ENCODE results near the gene GZMM. TPM values are rescaled to one million over a fixed set of nuclear protein-coding genes. Genes with fewer than 3 reads are reported as not detected.

Gene GZMM
- total RNA-seq, 1 donor from 2014 or later, result not detected

DNA sequence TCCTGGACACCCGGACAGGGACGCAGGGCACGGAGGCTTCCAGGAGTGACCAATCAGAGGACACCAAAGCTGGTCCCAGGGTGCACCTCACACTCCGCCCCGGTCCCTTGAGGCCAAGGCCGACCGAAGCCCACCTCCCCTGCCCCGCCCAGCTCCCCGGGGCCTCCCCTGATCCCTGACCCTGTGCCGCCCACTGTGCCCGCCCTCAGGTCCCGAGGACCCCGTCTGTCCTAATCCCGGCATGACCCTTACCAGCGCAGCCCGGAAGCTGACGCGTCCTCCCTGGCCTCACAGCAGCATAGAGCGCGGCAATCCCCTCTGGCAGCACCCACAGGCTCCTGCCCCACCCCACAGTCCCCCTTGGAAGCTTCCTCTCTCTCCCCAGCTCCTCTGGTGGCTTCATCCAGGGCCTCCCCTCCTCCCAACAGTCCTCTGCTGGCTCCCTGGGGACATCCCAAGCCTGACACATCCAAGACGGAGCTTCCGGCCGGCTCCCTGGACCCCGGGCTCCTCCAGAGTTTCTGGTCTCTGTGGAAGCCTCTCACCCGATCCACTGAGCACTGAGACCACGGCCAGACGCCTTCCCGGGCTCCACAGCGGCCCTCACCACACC is 19.7 kb upstream of the GZMM start:
- H3K4me3 Mint-ChIP-seq, result no peak overlapping the region
- H3K27ac Mint-ChIP-seq, result no peak overlapping the region
- no peak for DNase-seq (ENCODE audit: low spot score)
- H2AFZ ChIP-seq (replicated peaks), result no peak overlapping the region
- peaks cover 3% of the 10 kb centered on the region for H3K9me3 Mint-ChIP-seq
- H4K20me1 ChIP-seq (ENCODE audit: low read depth), result no peaks in the 10 kb centered on the region
- no peak overlapping the region for H3K4me2 ChIP-seq
- H3K36me3 ChIP-seq, result no peaks in the 10 kb centered on the region
- peaks cover 4% of the 10 kb centered on the region for H3K27me3 Mint-ChIP-seq (ENCODE audit: insufficient read depth, low read depth)
- H3K4me1 Mint-ChIP-seq, result peaks cover 30% of the 10 kb centered on the region
- no peaks in the 10 kb centered on the region for H3K79me2 ChIP-seq (ENCODE audit: low read depth)
- TF ChIP-seq EZH2 (IDR thresholded peaks at IDR 0.05), result no peak
- TF ChIP-seq CTCF (IDR thresholded peaks at IDR 0.05), result no peak
- TF ChIP-seq EZH2phosphoT487 (IDR thresholded peaks at IDR 0.05), result no peak
- no peak overlapping the region for H3K4me3 ChIP-seq
- no peak overlapping the region for H3K9ac ChIP-seq
- peaks cover 23% of the 10 kb centered on the region for H3K27me3 ChIP-seq
- no peaks in the 10 kb centered on the region for H3K9me3 ChIP-seq (ENCODE audit: low read depth)
- peaks cover 9% of the 10 kb centered on the region for H3F3A ChIP-seq (ENCODE audit: low read depth)
- H3K36me3 Mint-ChIP-seq, result peaks cover 10% of the 10 kb centered on the region
- H3K4me1 ChIP-seq, result peaks cover 7% of the 10 kb centered on the region
- no peak overlapping the region for H3K27ac ChIP-seq

DNA sequence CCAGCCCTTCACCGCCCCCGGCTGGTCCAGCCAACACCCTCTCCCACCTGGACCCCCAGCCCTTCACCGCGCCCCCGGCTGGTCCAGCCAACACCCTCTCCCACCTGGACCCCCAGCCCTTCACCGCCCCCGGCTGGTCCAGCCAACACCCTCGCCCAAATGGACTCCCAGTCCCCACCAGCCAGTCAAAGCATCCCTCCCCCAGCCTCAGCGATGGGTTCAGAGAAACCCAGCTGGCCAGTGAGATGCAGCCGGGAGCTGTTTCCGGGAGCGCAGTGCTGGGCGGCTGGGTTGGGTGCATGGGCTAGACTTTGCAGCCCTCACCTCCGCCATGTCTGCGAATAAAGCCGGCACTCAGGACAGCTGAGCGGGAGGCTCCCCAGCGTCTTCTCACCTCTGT is 18.8 kb upstream of the GZMM start:
- H4K20me1 ChIP-seq (ENCODE audit: low read depth), result no peaks in the 10 kb centered on the region
- no peak overlapping the region for H3K4me3 ChIP-seq
- peaks cover 15% of the 10 kb centered on the region for H3K27me3 ChIP-seq
- no peak overlapping the region for H3K4me3 Mint-ChIP-seq
- no peak for TF ChIP-seq EZH2phosphoT487 (IDR thresholded peaks at IDR 0.05)
- TF ChIP-seq CTCF (IDR thresholded peaks at IDR 0.05), result no peak
- no peak for TF ChIP-seq EZH2 (IDR thresholded peaks at IDR 0.05)
- H3K4me2 ChIP-seq, result no peak overlapping the region
- H3K27me3 Mint-ChIP-seq (ENCODE audit: insufficient read depth, low read depth), result peaks cover 4% of the 10 kb centered on the region
- no peak overlapping the region for H3K9ac ChIP-seq
- no peak overlapping the region for H3K27ac ChIP-seq
- peaks cover 7% of the 10 kb centered on the region for H3K4me1 ChIP-seq
- no peaks in the 10 kb centered on the region for H3K9me3 ChIP-seq (ENCODE audit: low read depth)
- H2AFZ ChIP-seq (replicated peaks), result no peak overlapping the region
- no peak for DNase-seq (ENCODE audit: low spot score)
- peaks cover 10% of the 10 kb centered on the region for H3K36me3 Mint-ChIP-seq
- no peaks in the 10 kb centered on the region for H3K79me2 ChIP-seq (ENCODE audit: low read depth)
- H3K36me3 ChIP-seq, result no peaks in the 10 kb centered on the region
- H3K9me3 Mint-ChIP-seq, result peaks cover 3% of the 10 kb centered on the region
- H3F3A ChIP-seq (ENCODE audit: low read depth), result peaks cover 9% of the 10 kb centered on the region
- no peak overlapping the region for H3K27ac Mint-ChIP-seq
- peaks cover 30% of the 10 kb centered on the region for H3K4me1 Mint-ChIP-seq

DNA sequence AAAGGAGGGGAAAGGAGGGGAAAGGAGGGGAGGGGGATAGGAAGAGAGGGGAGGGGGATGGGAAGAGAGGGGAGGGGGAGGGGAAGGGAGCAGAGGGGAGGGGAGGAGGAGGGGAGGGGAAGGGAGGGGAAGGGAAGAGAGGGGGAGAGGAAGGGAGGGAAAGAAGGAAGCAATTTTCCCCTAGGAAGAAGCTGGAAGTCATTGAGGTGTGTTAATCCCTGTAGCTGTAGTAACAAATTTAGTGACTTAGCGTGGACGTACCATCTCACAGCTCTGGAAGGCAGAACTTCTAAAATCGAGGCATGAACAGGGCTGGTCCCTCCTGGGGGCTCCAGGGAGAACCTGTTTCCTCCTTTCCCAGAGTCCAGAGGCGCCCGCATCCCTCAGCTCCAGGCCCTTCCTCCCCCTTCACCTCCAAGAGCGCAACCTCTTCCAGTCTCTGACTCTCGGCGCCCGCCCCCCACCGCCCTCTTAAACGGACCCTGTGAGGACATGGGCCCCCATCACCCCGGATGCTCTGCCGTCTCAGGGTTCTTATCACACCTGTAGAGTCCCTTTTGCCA is 17.9 kb upstream of the GZMM start:
- peaks cover 16% of the 10 kb centered on the region for H3F3A ChIP-seq (ENCODE audit: low read depth)
- H3K36me3 ChIP-seq, result no peaks in the 10 kb centered on the region
- no peak overlapping the region for H3K27ac ChIP-seq
- TF ChIP-seq CTCF (IDR thresholded peaks at IDR 0.05) (no peak), EZH2 (IDR thresholded peaks at IDR 0.05) (no peak), EZH2phosphoT487 (IDR thresholded peaks at IDR 0.05) (no peak)
- H3K4me3 ChIP-seq, result no peak overlapping the region
- no peak overlapping the region for H2AFZ ChIP-seq (replicated peaks)
- H3K4me1 ChIP-seq, result peaks cover 7% of the 10 kb centered on the region
- H3K9me3 Mint-ChIP-seq, result peaks cover 3% of the 10 kb centered on the region
- H3K9me3 ChIP-seq (ENCODE audit: low read depth), result no peaks in the 10 kb centered on the region
- H3K27me3 Mint-ChIP-seq (ENCODE audit: insufficient read depth, low read depth), result peaks cover 4% of the 10 kb centered on the region
- H3K27ac Mint-ChIP-seq, result no peak overlapping the region
- no peak overlapping the region for H3K9ac ChIP-seq
- H3K4me2 ChIP-seq, result no peak overlapping the region
- H3K27me3 ChIP-seq, result peaks cover 12% of the 10 kb centered on the region
- H3K79me2 ChIP-seq (ENCODE audit: low read depth), result no peaks in the 10 kb centered on the region
- no peaks in the 10 kb centered on the region for H4K20me1 ChIP-seq (ENCODE audit: low read depth)
- peaks cover 34% of the 10 kb centered on the region for H3K4me1 Mint-ChIP-seq
- no peak overlapping the region for H3K4me3 Mint-ChIP-seq
- H3K36me3 Mint-ChIP-seq, result peaks cover 8% of the 10 kb centered on the region
- DNase-seq (ENCODE audit: low spot score), result no peak

Data from neural progenitor cell (in vitro differentiated cells).